Stimulated activated CD8-positive, alpha-beta memory T cell treated with anti-CD3 and anti-CD28 coated beads, Interleukin-15, amount 100 ng/mL, for 48 hours (primary cell): ENCODE measurements around the gene LRRC41.
"Not testable (repeated sequence)": the region's sequence is repeated elsewhere in the genome, so short reads cannot be mapped to it uniquely, and the experiment has no call there.

Experiments used
- DNase-seq, 2 donors: peaks; one replicate each; pipeline ENCODE4 v3.0.0-alpha.2; 2020; ENCODE audit warnings: low read depth in 2 of 2

The LRRC41 gene

GRCh38 chr1:46285730-46286477, 17.5 kb downstream of the LRRC41 start:
- DNase-seq: peak; percentile 20 to 56

- DNase-seq: no peak
Observed at GRCh38 chr1:46284597-46285564, 18.5 kb downstream of the LRRC41 start.

DNA sequence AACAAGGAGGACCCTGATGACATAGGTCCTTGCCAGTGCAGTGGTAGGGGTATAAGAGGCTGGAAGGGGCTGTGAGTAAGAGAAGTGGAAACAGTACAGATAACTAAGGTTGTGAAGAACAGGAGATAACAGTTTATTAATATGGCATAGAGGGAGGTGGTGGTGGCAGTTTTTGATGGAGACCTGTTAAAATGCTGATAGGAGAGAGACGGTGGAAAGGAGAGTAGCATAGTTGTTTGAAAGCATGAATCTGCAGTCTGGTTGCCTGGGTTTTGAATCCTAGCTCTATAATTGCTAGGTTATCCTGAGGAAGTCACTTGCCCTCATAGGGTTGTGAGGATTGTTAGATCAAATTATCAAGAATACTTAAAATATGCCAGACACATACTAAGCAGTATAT, 19.4 kb downstream of the LRRC41 start:
- no peak for DNase-seq

DNA sequence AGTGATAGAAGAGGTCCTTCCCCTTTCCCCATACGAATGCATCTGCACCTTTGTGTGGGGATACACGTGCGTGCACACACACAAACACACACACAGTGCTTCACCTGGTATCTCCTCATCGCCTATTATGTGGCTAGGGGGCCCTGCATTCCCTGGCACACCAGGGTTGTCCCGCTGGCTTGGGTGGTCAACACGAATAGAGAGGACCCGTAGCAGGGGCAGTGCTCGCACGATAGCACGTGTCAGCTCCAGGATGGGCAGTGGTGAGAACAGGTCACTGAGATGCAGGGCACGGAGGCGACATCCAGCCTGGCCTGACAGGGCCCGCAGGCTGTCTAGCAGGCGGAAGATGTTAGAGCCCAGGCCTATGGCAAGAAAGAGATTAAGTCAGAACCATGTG, 22.4 kb downstream of the LRRC41 start:
- no peak for DNase-seq

DNA sequence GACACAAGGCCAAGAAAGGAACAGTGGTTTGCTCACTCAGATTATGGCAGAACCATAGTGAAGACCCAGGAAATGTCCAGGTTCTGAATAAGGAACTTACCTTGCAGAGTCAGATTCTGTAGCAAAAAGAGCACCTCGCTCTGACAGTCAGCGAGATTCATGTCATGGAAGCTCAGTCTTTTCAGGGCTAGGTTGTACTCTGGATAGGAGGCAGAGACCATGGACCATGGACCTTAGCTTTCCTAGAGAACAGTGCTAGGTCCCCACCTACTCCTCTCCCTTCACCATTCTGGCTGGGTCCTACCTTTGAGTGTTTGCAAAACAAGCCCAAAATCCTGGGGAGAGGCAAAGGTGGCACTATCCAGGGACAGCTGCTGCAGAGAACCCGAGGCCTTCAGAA, 23.3 kb downstream of the LRRC41 start:
- DNase-seq: no peak

GRCh38 chr1:46278807-46279206, 24.6 kb downstream of the LRRC41 start:
- DNase-seq: no peak

- DNase-seq: no peak
Observed at GRCh38 chr1:46277658-46278373, 25.6 kb downstream of the LRRC41 start.

DNA sequence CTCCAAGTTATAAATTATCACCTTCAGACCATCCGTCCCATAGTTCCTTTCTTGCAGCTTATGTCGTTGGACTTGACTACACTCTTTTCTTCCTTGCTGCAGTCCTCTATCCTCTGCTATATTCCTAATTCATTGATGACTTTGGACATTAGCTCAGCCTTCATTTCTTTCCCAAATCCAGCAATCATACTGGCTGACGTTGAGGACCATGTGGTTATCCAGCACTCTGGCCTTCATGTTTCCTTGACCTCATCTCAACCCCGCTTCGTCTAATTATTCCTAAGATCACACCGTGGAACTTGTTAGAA, 28.4 kb downstream of the LRRC41 start:
- no peak for DNase-seq

GRCh38 chr1:46274225-46275029, 29.0 kb downstream of the LRRC41 start:
- no peak for DNase-seq

- no peak for DNase-seq
Observed at GRCh38 chr1:46268578-46268977, 34.8 kb downstream of the LRRC41 start.

- no peak for DNase-seq
Observed at GRCh38 chr1:46263146-46263545, 40.3 kb downstream of the LRRC41 start.

DNA sequence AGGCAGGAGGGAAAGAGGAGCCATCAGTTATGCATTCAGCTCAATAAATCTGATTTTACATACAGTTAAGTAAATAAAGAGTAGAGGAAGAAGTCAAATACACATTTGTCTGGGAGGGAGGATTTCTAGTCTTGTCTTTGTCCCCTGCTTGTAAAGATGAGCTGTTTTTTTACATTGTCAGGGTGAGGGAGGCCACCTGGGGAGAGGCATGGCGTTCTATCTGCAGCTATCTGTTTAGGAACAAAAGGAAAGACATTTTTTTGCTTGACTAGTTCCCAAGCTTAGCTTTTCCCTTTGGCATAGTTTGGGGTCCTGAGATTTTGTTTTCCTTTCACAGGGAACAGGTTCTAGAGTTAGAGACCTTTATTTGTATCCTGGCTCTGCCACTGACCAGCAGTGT, 40.9 kb downstream of the LRRC41 start:
- DNase-seq: no peak

DNA sequence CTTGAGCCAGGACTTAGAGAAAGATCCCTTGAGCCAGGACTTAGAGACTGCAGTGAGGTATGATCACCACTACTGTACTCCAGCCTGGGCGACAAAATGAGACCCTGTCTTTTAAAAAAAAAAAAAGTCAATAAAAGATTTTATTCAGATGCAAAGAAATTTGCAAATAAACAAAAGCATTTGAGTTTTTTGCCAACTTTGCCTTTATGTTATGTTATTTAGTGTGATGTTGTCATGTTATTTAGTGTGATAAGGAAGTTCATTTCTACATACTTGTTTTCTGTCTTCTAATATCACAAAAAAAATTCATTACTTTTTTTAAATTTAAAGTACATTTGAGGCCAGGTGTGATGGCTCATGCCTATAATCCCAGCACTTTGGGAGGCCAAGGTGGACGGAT, 46.9 kb downstream of the LRRC41 start:
- no peak for DNase-seq

DNA sequence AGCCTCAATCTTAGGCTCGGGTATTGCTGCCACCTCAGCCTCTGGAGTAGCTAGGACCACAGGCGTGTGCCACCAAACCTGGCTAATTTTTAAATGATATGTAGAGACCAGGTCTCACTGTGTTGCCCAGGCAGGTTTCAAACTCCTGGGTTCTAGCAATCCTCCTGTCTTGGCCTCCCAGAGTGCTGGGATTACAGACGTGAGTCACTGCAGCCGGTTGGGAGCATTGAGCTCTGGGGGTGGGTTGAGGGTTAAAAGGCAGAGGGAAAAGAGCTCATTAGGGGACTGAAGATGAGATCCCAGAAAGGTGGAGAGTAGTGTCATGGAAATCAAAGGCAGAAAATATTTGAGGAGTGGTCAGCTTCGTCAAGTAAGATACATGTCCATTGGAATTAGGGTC, 48.7 kb downstream of the LRRC41 start:
- DNase-seq: no peak

DNA sequence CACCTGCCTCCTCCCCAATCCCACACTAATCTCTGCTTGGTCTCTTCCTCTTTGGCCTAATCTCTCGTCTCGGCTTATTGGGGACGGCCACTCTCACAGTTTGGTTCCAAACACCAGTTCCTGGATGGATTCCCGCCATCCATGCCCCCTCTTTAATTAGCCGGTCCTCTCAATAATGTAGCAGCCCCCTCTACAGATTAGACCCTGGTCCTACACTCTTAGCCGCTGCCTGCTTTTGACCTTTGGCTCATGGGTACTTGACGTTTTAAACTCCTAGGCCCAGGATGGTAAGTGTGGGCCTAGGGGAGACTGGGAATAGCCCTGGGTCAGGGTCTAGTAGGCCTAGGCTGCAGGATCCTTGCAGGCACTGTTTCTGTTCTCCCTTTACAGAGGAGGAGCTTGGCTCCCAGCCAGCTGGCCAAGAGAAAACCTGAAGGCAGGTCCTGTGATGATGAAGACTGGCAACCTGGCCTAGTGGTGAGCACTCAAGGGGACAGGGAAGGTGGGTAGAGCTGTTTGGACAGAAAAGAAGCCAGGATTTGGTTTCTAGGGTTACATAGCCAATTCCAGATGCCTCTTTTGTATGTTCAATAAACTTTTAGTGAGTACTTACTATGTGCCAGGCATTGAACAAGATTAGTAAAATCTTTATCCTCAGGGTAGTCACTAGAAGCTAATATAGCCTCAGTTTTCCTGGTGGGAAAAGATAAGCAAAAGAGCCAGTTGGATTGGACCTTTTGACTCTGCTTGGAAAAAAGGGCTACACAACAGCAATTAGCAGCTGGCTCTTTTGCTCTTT, 55.1 kb downstream of the LRRC41 start:
- peak; percentile 8 to 11 for DNase-seq

GRCh38 chr1:46247436-46248121, 55.8 kb downstream of the LRRC41 start, which contains the start of gene RAD54L:
Gene RAD54L, plus strand, starts transcription at chr1:46247763. Its CDS starts 643 bp downstream, at chr1:46248406.
- DNase-seq: peak; percentile 94 to 96

DNA sequence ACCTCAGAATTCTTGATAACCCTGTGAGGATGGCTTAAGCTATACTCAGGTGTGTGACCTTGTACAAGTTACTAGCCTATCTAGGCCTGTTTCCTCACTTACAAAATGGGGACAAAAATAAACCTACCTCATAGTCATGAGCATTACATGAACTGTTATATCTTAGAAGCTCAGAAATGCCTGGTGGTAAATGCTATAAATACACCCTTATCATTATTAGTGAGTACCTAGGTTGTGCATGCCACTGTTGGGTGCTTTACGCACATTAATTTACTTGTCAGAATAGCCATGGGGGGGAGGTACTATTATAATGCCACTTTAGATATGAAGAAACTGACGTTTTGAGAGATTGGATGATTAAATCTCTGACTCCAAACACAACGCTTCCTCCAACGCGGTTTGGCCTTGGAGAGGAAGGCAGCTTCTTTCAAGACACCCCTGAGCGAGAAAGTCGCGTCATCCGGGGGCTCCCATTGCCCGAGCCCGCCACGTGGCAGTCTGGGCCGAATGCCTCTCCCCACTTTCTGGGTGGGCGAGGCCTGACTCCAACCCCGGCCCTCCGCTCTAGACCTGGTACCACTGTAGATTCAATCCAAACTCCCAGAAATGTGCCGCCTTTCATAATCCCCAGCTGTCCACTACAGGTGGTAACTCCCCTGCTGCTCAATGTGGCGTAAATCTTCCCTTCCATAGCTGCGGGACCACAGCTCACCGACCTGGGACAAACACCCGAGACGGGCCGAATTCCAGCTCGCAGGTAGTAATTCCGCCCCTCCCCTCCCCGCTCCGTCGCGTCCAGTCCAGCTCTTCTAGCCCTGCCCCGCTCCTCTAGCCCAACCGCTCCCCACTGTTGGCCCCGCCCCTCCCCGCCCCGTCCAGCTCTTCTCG, 56.6 kb downstream of the LRRC41 start:
- DNase-seq: peak; percentile 51 to 66

GRCh38 chr1:46246136-46246535, 57.3 kb downstream of the LRRC41 start:
- not testable (repeated sequence) for DNase-seq
